SKM-1 (cell line): Measurements from ENCODE around the gene RAG1.
"Not testable (repeated sequence)": the region's sequence is repeated elsewhere in the genome, so short reads cannot be mapped to it uniquely, and the experiment has no call there.

Source experiments
- DNase-seq: peaks from one replicate; lab custom pipeline; 2025; ENCODE audit not compliant: unreplicated experiment; lab: John Stamatoyannopoulos, UW

The RAG1 gene

GRCh38 chr11:36567694-36568093 is at the start of gene RAG1:
Gene RAG1 (plus strand): TSS chr11:36568007. CDS start chr11:36573305, 5,298 bp downstream.
- no peak for DNase-seq

- no peak for DNase-seq
These were observed 37.0 kb upstream of the RAG1 start for GRCh38 chr11:36530840-36531239.

- DNase-seq, result peak; percentile 29
These were observed 34.7 kb upstream of the RAG1 start for GRCh38 chr11:36532941-36533601.

- peak; percentile 38 for DNase-seq
These were observed 33.4 kb upstream of the RAG1 start for GRCh38 chr11:36534276-36534840.

- no peak for DNase-seq
These were observed 26.8 kb upstream of the RAG1 start for GRCh38 chr11:36540998-36541397.

GRCh38 chr11:36550385-36551115 is 17.3 kb upstream of the RAG1 start:
- DNase-seq, result no peak

- DNase-seq, result not testable (repeated sequence)
These were observed 10.4 kb upstream of the RAG1 start for GRCh38 chr11:36557390-36557789.

- no peak for DNase-seq
These were observed 9.8 kb upstream of the RAG1 start for GRCh38 chr11:36557991-36558390.

GRCh38 chr11:36558571-36559413 is 9.0 kb upstream of the RAG1 start:
- no peak for DNase-seq

GRCh38 chr11:36564376-36565030 is 3.3 kb upstream of the RAG1 start:
- peak; percentile 38 for DNase-seq

- DNase-seq, result no peak
These were observed 2.7 kb upstream of the RAG1 start for GRCh38 chr11:36565031-36565610.

- no peak for DNase-seq
These were observed 1.3 kb upstream of the RAG1 start for GRCh38 chr11:36566407-36567053.

- no peak for DNase-seq
These were observed 1.3 kb downstream of the RAG1 start for GRCh38 chr11:36569095-36569494.

- no peak for DNase-seq
These were observed 6.7 kb downstream of the RAG1 start for GRCh38 chr11:36574486-36574885.

GRCh38 chr11:36577373-36577772 is 9.6 kb downstream of the RAG1 start:
- DNase-seq, result no peak

GRCh38 chr11:36577859-36578258 is 10.1 kb downstream of the RAG1 start:
- DNase-seq, result no peak

GRCh38 chr11:36578458-36578857 is 10.7 kb downstream of the RAG1 start:
- DNase-seq, result no peak

- no peak for DNase-seq
These were observed 13.7 kb downstream of the RAG1 start for GRCh38 chr11:36581536-36581935.

- DNase-seq, result no peak
These were observed 15.9 kb downstream of the RAG1 start for GRCh38 chr11:36583667-36584066.

- no peak for DNase-seq
These were observed 18.7 kb downstream of the RAG1 start for GRCh38 chr11:36586543-36586942.
